ENCODE results near the gene RPRML.

GRCh38 chr17:46943218-46943500 is 35.9 kb downstream of the RPRML start:
- TF ChIP-seq CTCF (IDR thresholded peaks at IDR 0.05; ENCODE audit: poor library complexity) (no peak), EZH2 (IDR thresholded peaks at IDR 0.05; ENCODE audit: borderline replicate concordance) (no peak)

Data from hepatocyte (in vitro differentiated cells).